ENCODE measurements around the gene CLMN. TPM values are rescaled to one million over a fixed set of nuclear protein-coding genes. Genes with fewer than 3 reads are reported as not detected.

CLMN gene
- total and polyA plus RNA-seq, 2 donors (not counting 3 experiments of a cell fraction or from before 2014, with no cell fraction given): 0.72 to 9.6 TPM

- FAIRE-seq (no peak), DNase-seq (ENCODE audit: low read depth, low spot score) (no peak)
- POLR2A ChIA-PET: no interaction called here
- Histone ChIP-seq H4K20me1 (replicated peaks; ENCODE audit: control insufficient read depth, extremely low read depth, insufficient read depth, low read length) (no peaks in the 10 kb centered on the region), H3K4me3 (replicated peaks in 1 of 3; ENCODE audit: insufficient read depth in 1 of 3, low read depth in 1 of 3, low read length in 3 of 3) (no peak overlapping the region), H3K27me3 (ENCODE audit: control insufficient read depth in 2 of 2, insufficient read depth in 2 of 2, low read length in 2 of 2) (peaks cover 0 to 2% of the 10 kb centered on the region in 2 experiments), H3K79me2 (ENCODE audit: control insufficient read depth, insufficient read depth, low read length) (no peaks in the 10 kb centered on the region), H3K9me1 (replicated peaks; ENCODE audit: control insufficient read depth, extremely low read depth, insufficient read depth, low read length) (no peaks in the 10 kb centered on the region), H3K4me1 (ENCODE audit: control insufficient read depth, extremely low read depth, insufficient read depth, low read length) (no peaks in the 10 kb centered on the region), H3K36me3 (ENCODE audit: control insufficient read depth in 2 of 2, extremely low read depth in 1 of 2, insufficient read depth in 2 of 2, low read length in 2 of 2) (no peaks in the 10 kb centered on the region), H3K9ac (replicated peaks; ENCODE audit: extremely low read depth, insufficient read depth, low read length) (no peak overlapping the region), H2AFZ (ENCODE audit: low read depth, low read length) (no peak overlapping the region), H3K27ac (ENCODE audit: insufficient read depth, low read depth, low read length) (no peak overlapping the region), H3K4me2 (ENCODE audit: insufficient read depth, low read length) (no peak overlapping the region), H3K9me3 (replicated peaks; ENCODE audit: control insufficient read depth, insufficient read depth, low read length) (no peaks in the 10 kb centered on the region)
- intact Hi-C loops (cut with micrococcal nuclease): no loop called here
- dilution Hi-C loops (cut with MboI; ENCODE audit: extremely low pct_ligation_motif_present, low sequenced_read_pairs): no loop called here
- BruUV-seq (replicated peaks): no TSS peak
- CTCF ChIA-PET: no interaction called here
- no peak for TF ChIP-seq POLR2A (IDR thresholded peaks at IDR 0.05; ENCODE audit: low read depth, low read length)
- TF ChIP-seq JUN (IDR thresholded peaks at IDR 0.05; ENCODE audit: borderline replicate concordance, insufficient read depth, insufficient read length, low read depth): no peak
- no peak for TF ChIP-seq POLR2AphosphoS5 (IDR thresholded peaks at IDR 0.05; ENCODE audit: insufficient read depth, low read depth, low read length)
- TF ChIP-seq FOS (IDR thresholded peaks at IDR 0.05; ENCODE audit: borderline replicate concordance, insufficient read depth, low read length): no peak
- no peak for TF ChIP-seq CTCF (IDR thresholded peaks at IDR 0.05; ENCODE audit: extremely low read depth in 1 of 2, insufficient read depth in 1 of 2, low read depth in 1 of 2, low read length in 2 of 2)
- TF ChIP-seq MYC (IDR thresholded peaks at IDR 0.05; ENCODE audit: low read depth, low read length): no peak
- no peak for TF ChIP-seq EZH2 (IDR thresholded peaks at IDR 0.05; ENCODE audit: borderline replicate concordance, low read depth, low read length, severe bottlenecking)
- no peak for TF ChIP-seq MAX (IDR thresholded peaks at IDR 0.05; ENCODE audit: insufficient read depth, insufficient read length)
- no peak for TF ChIP-seq GATA2 (IDR thresholded peaks at IDR 0.05; ENCODE audit: insufficient read depth, insufficient read length, low read depth, low read length)
Observed at GRCh38 chr14:95353664-95354063, 34.0 kb upstream of the CLMN start.
